HG03139 (cell line): ENCODE data around the gene MYO15A.

Source experiments
- ATAC-seq: cut with Tn5 transposase; IDR thresholded peaks from one replicate; pipeline ENCODE4 v1.9.1; 2021; ENCODE audit not compliant: unreplicated experiment

The MYO15A gene

DNA sequence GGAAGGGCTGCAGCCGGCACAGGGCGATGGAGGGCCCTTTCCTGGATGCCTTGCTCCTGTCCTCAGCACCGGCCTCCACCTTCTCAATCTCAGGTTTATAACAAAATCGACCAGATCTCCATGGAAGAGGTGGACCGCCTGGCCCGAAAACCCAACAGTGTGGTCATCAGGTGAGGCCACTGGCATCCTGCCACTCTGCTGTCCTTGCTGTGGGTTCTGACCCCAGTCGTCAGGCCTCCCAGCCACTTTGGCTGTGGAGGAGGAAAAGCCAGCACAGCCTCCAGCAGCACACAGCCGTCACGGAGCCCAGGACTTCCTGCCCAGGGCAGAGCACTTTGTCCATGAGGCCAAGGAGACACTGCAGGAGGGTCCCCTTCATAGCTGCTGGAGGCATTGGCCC is 6.7 kb upstream of the MYO15A start:
- ATAC-seq, result no peak

DNA sequence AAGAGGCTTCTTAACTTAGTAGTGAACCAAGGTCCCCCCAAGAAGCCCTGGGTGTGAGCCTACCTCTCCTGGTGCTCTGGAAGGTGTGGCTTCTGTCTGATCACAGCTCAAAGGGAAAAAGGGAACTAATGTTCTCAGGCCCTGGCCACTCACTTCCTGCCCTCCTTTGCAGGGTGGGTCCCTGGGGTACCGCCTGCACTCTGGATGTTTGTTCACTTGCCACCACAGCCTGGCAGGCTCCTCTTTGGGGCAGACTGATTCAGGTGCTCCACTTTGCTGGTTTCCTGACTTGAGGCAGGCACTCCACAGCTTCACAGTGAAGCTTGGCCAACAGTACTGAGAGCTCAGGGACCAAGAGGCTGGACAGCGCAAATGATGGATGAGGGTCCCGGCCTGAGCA is 5.9 kb upstream of the MYO15A start:
- ATAC-seq, result no peak

DNA sequence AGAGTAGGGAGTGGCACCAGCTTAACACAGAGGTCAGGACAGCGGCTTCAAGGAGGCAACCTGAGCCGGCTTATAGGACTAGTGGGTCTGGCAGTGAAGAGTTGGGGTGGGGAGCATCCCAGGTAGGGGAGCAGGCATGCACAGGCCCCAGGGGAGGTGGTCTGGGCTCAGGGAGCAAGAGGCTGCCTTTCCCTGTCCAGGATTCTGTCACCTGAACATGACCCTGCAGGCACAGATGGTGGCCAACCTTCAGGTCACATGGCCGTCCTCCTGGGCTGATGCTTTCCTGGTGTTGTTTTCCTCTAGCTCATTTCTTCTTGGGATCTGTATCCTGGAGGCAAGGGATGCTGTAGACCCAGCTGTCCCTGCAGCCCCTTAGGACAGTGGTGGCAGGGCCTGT is 3.5 kb upstream of the MYO15A start:
- ATAC-seq, result no peak

DNA sequence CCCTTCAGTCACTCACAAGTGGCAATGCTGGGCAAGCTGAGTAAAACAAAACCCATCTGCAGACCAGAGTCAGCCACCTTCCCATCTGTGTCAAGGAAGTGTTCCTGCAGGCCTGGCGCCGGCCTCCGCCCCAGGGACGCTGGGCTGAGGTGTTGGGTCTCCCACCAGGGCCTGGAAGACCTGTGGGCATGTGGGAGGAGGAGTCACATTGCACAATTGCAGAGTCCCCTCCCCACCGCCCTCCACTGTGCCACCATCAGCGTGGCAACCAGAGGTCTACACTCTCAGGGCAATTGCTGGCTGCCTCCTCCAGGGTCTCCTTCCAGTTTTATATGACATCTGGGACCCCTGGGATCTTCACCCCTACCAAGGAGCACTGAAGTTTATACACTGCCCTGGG is 3.0 kb upstream of the MYO15A start:
- ATAC-seq, result no peak

DNA sequence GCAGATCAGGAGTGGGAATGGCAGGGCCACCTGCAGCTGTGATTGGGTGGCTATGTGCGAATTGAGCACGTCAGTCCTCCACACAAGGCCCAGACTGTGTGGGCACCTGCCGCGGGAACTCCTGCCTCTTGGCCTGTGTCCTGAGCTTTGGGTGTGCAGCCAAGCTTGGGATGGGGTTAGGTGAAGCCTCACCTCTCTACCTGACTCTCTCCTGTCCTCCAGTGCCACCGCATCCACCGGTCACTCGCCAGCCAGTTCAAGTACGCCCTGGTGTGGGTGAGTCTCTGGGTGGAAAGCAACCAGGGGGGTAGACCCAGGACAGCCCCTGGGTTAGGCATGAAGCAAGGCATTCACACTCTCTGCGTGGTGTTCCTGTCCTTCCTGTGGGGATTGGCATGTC is 2.3 kb upstream of the MYO15A start:
- ATAC-seq, result no peak

DNA sequence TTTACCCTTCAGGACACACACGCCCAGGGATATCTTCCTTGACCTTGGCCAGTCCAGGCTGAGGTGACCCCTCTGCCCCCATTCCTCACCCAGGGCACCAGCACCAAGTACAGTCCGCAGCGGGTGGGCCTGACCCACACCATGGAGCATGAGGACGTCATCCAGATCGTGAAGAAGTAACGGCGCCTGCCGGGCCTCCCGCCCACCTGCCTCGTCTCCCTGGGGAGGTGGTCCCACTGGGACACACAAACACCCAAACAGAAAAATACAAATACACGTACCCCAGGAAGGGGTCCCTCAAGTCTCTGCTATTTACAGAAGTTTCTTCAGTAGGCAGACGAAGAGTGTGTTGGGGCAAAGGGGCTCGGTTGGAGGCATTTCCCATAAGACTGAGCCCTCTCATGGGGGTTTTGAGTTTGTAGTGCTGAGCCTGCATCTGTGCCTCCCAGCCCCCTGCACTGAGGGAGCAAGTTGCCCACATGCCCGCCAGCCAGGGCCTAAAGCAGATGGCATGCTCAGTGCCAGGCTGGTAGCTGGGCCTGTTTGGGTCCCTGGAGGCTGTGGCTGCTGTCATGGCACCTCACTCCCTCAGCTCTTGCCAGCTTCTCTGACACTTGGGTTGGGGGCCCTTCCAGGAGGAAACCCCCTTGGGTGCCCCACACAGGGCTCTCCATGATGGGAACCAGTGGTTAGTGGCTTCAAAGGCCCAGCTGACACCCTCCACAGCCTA is 1.3 kb upstream of the MYO15A start:
- no peak for ATAC-seq

DNA sequence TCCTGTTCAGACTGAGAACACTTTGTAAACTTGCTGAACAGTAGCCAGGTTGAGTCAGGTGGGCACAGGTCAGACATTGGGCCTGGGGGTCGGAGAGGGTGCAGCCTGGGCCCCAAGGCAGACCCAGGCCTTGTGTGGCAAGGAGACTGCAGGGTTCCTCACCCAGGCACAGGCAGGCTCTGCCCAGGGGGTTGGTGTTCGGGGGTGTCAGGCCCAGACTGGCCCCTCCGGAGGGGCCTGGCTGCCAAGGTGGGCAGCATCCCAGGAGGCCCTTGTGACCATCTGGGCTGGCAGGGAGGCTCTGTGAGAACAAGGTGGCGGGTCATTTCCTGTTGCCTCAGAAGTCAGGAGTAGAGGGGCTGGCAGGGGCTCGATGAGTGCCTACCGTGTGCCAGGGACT is 585 bp upstream of the MYO15A start:
- ATAC-seq, result no peak

DNA sequence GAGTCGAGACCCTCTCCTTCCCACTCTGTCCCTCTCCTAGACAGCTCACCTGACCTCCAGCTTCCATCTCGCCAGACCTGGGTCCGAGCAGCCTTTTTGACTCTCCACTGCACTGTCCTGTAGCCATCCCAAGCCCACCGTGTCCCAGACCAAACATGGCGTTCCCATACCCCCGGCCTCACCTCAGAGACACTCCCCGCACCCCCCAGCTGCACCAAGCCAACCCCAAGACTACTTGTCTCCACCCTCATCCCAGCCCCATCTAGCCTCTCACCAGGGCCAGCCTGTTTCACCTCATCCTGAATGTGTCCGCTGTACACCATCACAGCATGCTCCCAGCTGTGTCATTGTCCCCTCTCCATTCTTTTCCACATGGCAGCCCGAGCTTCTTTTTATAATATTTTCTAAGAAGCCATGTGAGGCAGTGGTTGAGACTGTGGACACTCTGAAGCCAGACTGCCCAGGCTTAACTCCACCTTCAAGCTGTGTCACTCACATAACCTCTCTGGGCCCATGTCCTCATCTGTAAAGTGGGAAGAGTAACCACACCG is 1.5 kb downstream of the MYO15A start:
- no peak for ATAC-seq

DNA sequence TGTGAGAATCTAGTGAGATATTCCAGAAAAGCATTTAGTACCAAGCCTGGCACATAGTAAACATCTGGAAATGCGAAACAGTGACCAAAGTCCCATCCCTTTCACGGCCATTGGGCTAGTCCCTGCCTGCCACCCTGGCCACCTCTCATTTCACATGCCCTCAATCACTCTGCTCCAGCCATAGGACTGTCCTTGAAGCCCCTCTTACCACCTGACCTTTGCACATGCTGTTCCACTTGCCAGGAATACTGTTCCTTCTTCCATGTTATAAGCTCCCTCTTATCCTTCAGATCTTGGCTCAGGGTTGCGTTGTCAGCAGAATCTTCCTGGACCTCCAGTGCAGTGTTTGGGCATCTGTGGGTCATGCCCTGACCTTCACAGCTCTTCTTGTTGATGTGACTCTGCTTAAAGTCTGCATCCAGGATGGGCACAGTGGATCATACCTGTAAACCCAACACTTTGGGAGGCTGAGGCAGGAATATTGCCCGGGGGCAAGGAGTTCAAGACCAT is 2.1 kb downstream of the MYO15A start:
- ATAC-seq, result no peak

DNA sequence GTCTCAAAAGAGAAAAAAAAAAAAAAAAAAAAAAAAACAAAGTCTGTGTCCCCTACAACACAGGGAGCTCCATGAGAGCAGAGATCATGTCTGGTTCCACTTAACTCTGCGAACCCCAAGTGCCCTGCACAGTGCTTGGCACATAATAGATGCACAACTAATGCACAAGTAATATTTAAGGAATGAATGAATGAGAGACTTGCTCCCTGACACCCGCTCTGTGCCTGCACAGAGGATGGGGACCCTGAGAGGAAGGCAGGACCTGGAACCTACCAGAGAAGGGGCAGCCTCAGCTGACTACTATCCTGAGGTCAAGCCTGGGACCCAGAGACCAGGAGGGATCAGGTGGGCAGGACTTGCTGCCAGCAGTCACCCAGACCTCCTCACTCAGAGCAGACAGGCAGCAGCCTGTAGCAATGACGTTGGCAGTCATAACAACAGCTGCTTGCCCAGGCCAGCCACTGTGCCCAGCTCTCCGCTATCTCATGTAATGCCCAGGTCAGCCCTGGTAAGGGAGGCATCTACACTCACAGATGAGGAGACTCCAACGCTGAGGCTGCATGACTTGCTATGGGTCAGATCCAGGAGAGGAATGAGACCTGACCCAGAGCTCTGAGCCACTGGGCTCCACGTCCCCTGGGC is 2.9 kb downstream of the MYO15A start:
- no peak for ATAC-seq

DNA sequence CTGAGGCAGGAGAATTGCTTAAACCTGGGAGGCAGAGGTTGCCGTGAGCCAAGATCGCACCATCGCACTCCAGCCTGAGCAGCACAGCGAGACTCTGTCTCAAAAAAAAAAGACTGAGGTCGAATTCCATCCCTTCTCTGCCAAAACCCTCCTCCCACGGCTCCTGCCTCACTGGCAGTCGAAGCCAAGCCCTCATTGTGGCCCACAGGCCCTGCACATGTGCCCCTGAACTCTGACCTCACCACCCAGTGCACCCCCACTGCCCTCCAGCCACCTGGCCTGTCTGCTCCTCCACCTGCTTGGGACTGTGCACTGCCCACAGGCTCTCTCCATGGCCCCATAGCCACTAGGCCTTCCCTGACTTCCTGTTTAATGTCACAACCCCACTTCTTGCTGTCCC is 7.0 kb downstream of the MYO15A start:
- no peak for ATAC-seq

DNA sequence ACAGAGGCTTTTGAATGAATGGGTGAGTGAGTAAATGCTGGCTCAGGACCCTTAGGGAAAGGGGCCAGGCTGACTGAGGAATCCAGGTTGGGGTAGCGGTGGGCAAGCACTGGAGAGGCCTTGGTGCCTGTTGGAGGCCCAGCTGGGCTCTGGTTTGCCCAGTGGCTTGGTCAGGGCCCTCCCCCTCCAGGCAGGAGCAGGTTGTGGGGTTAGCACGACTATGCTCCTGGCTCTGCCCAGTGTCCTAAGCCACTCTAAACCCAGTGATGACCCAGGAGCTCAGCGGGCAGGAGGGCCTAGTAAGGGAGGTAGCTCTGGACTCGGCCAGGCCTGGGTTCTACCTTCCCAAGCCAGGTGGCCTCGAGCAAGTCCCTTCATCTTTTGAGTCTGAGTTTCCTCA is 7.5 kb downstream of the MYO15A start:
- ATAC-seq, result no peak

DNA sequence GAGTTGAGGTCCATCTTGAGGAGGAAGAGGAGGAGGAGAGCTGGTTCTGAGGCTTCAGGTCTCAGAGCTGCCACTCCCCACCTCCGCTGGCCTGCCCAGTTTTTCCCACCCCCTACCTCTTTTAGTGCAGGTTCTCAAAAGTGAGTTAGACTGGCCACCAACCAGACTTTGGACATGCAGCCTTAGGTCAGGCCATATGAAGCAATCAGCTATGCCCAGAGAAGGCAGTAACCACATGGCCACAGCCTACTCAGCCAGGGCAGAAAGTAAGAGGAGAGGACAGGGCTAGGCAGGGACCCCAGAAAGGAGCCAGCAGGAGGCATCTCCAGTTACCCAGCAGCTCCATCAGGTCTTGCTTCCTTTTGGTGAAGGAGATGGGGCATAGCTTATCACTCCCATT is 9.0 kb downstream of the MYO15A start:
- no peak for ATAC-seq

DNA sequence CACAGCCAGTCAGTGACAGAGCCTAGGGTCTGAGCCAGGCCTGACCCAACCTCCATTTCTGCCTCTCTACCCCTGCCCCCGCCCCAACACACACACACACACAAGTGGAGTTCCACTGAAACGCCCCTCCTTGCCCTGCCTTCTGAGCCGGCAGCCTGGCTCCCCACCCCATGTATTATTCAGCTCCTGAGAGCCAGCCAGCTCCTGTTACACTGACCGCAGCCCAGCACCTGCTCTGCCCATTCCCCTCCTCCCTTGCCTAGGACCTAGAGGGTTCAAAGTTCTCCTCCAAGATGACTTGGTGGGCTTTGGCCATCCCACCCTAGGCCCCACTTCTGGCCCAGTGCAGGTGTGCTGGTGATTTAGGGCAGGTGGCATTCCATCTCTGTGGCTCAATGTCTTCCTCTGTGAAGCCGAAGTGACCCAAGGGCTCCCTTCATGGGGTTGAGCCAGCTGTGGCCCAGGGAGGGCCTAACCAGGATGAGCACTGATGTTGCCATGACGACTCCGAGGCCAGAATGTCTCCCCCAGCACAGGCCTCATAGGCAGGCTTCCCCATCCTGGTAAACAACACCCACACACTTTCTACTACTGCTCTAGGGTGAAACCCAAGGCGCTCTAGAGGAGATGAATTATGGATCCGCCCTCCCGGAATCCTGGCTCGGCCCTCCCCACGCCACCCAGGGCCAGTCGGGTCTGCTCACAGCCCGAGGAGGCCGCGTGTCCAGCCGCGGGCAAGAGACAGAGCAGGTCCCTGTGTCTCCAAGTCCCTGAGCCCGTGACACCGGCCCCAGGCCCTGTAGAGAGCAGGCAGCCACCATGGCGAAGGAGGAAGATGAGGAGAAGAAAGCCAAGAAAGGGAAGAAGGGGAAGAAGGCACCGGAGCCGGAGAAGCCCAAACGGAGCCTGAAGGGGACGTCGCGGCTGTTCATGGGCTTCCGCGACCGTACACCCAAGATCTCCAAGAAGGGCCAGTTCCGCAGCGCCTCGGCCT is 9.7 kb downstream of the MYO15A start:
- no peak for ATAC-seq

DNA sequence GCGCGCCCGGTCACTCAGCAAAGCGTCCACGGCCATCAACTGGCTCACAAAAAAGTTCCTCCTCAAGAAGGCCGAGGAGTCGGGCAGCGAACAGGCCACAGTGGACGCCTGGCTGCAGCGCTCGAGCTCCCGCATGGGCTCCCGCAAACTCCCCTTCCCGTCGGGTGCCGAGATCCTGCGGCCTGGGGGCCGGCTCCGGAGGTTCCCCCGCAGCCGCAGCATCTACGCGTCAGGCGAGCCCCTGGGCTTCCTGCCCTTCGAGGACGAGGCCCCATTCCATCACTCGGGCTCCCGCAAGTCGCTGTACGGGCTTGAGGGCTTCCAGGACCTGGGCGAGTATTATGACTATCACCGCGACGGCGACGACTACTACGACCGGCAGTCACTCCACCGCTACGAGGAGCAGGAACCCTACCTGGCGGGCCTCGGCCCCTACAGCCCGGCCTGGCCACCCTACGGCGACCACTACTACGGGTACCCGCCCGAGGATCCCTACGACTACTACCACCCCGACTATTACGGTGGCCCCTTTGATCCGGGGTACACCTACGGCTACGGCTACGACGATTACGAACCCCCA is 10.7 kb downstream of the MYO15A start:
- no peak for ATAC-seq

DNA sequence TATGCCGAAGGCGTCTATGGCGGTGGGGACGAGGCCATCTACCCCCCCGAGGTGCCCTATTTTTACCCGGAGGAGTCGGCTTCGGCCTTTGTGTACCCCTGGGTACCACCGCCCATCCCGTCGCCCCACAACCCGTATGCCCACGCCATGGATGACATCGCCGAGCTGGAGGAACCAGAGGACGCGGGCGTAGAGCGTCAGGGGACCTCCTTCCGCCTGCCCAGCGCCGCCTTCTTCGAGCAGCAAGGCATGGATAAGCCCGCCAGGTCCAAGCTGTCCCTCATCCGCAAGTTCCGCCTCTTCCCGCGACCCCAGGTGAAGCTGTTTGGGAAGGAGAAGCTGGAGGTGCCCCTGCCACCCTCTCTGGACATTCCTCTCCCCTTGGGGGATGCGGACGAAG is 11.4 kb downstream of the MYO15A start:
- ATAC-seq, result no peak

DNA sequence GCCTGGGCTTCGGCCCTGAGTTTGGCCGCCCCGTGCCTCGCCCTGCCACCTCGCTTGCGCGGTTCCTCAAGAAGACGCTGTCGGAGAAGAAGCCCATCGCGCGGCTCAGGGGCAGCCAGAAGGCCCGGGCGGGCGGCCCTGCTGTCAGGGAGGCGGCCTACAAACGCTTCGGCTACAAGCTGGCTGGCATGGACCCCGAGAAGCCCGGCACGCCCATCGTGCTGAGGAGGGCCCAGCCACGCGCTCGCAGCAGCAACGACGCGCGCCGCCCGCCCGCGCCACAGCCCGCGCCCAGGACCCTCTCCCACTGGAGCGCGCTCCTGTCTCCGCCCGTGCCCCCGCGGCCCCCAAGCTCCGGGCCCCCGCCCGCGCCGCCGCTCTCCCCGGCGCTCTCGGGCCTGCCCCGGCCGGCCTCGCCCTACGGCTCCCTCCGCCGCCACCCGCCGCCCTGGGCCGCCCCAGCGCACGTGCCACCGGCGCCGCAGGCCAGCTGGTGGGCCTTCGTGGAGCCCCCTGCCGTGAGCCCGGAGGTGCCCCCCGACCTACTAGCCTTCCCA is 12.0 kb downstream of the MYO15A start:
- no peak for ATAC-seq

DNA sequence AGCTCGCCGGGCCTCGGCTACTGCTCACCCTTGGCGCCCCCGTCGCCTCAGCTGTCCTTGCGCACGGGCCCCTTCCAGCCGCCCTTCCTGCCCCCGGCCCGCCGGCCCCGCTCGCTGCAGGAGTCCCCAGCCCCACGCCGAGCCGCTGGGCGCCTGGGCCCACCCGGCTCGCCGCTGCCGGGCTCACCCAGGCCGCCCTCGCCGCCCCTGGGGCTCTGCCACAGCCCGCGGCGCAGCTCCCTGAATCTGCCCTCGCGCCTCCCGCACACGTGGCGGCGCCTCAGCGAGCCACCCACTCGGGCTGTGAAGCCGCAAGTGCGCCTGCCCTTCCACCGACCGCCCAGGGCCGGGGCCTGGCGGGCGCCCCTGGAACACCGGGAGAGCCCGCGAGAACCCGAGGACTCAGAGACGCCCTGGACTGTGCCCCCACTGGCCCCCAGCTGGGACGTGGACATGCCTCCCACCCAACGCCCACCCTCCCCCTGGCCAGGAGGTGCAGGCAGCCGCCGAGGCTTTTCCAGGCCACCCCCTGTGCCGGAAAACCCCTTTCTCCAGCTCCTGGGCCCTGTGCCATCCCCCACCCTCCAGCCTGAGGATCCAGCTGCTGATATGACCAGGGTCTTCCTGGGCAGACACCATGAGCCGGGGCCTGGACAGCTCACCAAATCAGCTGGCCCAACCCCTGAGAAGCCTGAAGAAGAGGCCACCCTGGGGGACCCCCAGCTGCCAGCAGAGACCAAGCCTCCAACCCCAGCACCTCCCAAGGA is 12.8 kb downstream of the MYO15A start:
- no peak for ATAC-seq

DNA sequence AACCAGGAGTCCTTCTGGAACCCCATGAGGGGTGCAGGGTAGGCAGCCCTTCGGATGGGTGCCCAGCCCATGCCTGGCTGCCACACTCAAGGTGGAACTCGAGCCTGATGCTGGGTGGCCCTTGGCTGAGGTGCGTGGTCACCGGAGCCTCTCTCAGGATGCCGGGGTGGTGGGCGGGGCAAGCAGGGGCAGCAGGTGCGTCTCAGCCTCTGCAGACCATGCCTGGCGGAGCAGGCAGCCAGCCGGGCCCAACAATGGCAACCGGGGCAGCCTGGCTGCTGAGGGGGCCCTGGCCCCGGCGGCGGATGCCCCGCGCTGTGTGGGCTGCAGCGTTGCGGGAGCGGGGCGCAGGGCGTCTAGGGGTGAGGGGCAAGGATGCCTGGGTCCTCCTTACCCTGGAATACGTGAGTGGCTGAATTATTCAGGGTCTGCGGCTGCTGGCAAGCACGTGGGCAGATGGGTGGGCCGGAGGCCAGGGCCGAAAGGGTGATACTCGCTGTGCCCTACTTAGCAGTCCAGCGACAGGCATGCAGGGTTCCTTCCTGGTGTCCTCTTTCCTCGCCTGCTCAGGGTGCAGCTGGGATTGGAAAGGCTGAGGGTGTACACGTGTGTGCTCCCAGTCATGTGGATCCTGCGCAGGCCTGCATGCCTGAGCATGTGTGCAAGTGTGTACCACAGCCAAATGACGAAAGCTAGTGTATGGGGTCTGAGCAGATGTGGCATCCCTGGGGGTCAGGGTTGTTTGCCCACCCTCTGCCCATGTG is 14.6 kb downstream of the MYO15A start:
- ATAC-seq, result no peak
